ENCODE results near the gene SPATA24.

SPATA24 gene

GRCh38 chr5:139439013-139439903 lies 35.4 kb upstream of the SPATA24 start, which contains the start of gene DNAJC18:
Gene DNAJC18, minus strand, starts transcription at chr5:139439525. Its CDS starts 80 bp downstream, at chr5:139439445.
- H3K4me3 ChIP-seq (ENCODE audit: low read depth, low read length): peak within 1 kb of the TSS; percentile 83
- no peak for TF ChIP-seq CTCF (IDR thresholded peaks at IDR 0.05; ENCODE audit: low read depth, low read length)

- TF ChIP-seq CTCF (IDR thresholded peaks at IDR 0.05; ENCODE audit: low read depth, low read length): no peak
- peak overlapping the region; percentile 83 for H3K4me3 ChIP-seq (ENCODE audit: low read depth, low read length)
Measured at GRCh38 chr5:139438707-139439012, 34.8 kb upstream of the SPATA24 start.

GRCh38 chr5:139435676-139436075 lies 31.8 kb upstream of the SPATA24 start:
- no peak overlapping the region for H3K4me3 ChIP-seq (ENCODE audit: low read depth, low read length)
- TF ChIP-seq CTCF (IDR thresholded peaks at IDR 0.05; ENCODE audit: low read depth, low read length): no peak

GRCh38 chr5:139431706-139432105 lies 27.8 kb upstream of the SPATA24 start:
- no peak overlapping the region for H3K4me3 ChIP-seq (ENCODE audit: low read depth, low read length)
- TF ChIP-seq CTCF (IDR thresholded peaks at IDR 0.05; ENCODE audit: low read depth, low read length): no peak

- no peak for TF ChIP-seq CTCF (IDR thresholded peaks at IDR 0.05; ENCODE audit: low read depth, low read length)
- no peak overlapping the region for H3K4me3 ChIP-seq (ENCODE audit: low read depth, low read length)
Measured at GRCh38 chr5:139430015-139430414, 26.1 kb upstream of the SPATA24 start.

GRCh38 chr5:139426203-139426885 lies 22.5 kb upstream of the SPATA24 start:
- TF ChIP-seq CTCF (IDR thresholded peaks at IDR 0.05; ENCODE audit: low read depth, low read length): no peak
- no peak overlapping the region for H3K4me3 ChIP-seq (ENCODE audit: low read depth, low read length)

GRCh38 chr5:139425497-139425896 lies 21.6 kb upstream of the SPATA24 start:
- no peak for TF ChIP-seq CTCF (IDR thresholded peaks at IDR 0.05; ENCODE audit: low read depth, low read length)
- no peak overlapping the region for H3K4me3 ChIP-seq (ENCODE audit: low read depth, low read length)
